A673 (cell line): ENCODE results near the gene RAB33B.

Experiments
- CTCF ChIP-seq: fragments of 300-800, 200-600 bp; sonication (generic); conservative IDR thresholded peaks from 2 replicates; pipeline ENCODE4 v1.5.1; 2017; ENCODE audit warnings: low read depth, mild to moderate bottlenecking, antibody characterized with exemption, low read length, moderate library complexity, mixed read lengths
- EZH2 ChIP-seq: fragments of 200-600 bp; sonication (generic); IDR thresholded peaks from 2 replicates; pipeline ENCODE4 v1.6.1; 2017; ENCODE audit warnings: borderline replicate concordance, low read depth, mild to moderate bottlenecking, mixed read lengths, antibody characterized with exemption, low read length; ENCODE audit not compliant: poor library complexity, severe bottlenecking

- TF ChIP-seq CTCF (no peak; the same call in 1 of the 2 replicates), EZH2 (no peak)
These were observed 380 bp upstream of the RAB33B start for GRCh38 chr4:139453371-139454110.
